ENCODE results near the gene MAU2.
"Not testable (repeated sequence)": the region's sequence is repeated elsewhere in the genome, so short reads cannot be mapped to it uniquely, and the experiment has no call there.

The MAU2 gene

GRCh38 chr19:19382118-19382517 lies 61.5 kb downstream of the MAU2 start:
- DNase-seq (ENCODE audit: low read depth): no peak

- DNase-seq (ENCODE audit: low read depth): no peak
Measured at GRCh38 chr19:19384486-19384885, 63.9 kb downstream of the MAU2 start.

- peak; percentile 96 for DNase-seq (ENCODE audit: low read depth)
Measured at GRCh38 chr19:19385131-19385895, 64.7 kb downstream of the MAU2 start.

DNA sequence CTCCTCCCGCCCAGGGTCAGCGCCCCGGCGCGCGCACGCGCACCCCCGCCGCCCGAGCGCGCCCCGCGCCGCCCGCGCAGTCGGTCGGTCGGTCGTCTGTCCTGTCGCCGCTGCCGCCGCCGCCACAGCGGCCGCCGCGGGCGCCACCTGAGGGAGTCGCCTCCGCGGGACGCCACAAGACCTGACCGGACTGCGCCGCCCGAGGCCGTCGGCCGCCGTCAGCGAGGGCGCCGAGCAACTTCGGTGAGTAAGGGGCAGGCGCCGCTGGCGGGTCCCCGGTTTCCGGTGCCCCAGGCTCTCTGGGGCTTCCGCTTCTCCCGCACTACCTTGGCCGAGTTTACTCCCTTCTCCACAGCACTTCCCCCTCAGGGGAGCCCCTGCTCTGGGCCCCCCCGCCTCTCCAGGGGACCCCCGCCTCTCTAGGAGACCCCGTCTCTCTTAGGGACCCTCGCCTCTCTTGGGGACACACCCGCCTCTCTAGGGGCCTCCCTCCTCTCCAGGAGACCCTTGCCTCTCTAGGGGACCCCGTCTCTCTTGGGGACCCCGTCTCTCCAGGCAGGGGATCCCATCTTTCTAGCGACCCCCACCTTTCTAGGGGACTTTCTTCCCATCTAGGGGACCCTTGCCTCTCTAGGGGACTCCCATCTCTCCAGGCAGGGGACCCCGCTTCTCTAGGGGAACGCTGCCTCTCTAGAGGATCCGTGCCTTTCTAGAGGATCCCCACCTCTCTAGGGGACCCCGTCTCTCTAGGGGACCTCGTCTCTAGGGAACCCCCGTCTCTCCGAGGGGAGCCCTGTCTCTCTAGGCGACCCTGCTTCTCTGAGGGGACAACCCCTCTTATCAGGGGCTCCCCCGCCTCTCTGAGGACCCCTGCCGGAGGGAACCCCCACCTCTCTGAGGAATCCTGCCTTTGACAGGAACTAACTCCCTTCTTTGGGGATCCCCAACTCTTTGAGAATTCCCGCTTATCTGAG lies 65.6 kb downstream of the MAU2 start:
- no peak for DNase-seq (ENCODE audit: low read depth)

- no peak for DNase-seq (ENCODE audit: low read depth)
Measured at GRCh38 chr19:19387108-19387507, 66.5 kb downstream of the MAU2 start.

DNA sequence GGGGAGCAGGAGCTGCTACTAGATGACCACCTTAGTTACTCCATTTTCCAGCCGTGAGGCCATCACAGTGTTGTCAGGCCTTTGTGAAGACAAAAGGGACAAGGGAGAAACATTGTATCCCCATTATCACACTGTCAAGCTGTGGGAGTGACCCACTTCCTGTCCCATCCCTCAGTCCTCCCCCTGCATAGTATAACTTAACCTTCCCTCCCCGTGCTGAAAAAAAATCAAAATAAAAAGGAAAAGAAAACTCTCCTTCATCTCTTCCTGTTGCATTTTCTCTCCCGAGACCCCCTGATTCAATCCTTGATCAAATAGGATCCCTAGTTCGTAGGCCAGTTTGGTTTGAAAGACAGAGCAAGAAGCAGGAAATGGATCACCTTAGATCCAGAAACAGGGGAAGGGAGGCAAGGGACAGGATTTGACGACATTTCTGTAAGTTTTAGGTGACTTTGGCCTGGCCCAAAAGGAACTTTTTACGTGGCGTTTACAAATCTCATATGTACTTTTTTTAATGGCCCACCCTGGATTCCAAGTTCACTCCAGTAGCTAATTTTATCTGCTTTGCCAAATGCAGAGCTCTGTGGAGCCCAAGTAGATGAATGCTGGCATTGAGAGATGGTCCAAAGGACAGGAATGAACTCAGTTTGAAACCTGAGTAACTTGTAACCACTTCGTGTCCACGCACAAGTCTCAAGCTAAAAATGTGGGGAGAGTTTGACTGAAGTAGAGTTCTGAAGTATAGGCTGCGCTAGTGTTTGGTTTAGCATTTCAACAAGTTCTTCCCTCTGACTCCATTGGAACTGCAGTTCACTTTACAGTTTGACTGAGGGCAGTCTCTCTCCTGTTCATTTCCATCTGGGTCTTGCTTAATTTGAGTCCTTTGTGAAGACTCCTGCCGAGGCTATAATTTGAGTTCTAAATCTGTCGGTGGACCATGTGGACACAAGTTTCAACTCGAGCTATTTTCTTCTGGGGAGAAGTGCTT lies 68.2 kb downstream of the MAU2 start:
- no peak for DNase-seq (ENCODE audit: low read depth)

GRCh38 chr19:19389683-19390082 lies 69.1 kb downstream of the MAU2 start:
- DNase-seq (ENCODE audit: low read depth): not testable (repeated sequence)

GRCh38 chr19:19394333-19394732 lies 73.7 kb downstream of the MAU2 start:
- DNase-seq (ENCODE audit: low read depth): not testable (repeated sequence)

GRCh38 chr19:19399733-19400433 lies 79.3 kb downstream of the MAU2 start:
- DNase-seq (ENCODE audit: low read depth): no peak

GRCh38 chr19:19402656-19403372 lies 82.2 kb downstream of the MAU2 start:
- DNase-seq (ENCODE audit: low read depth): no peak

- DNase-seq (ENCODE audit: low read depth): no peak
Measured at GRCh38 chr19:19403373-19403901, 82.8 kb downstream of the MAU2 start.

DNA sequence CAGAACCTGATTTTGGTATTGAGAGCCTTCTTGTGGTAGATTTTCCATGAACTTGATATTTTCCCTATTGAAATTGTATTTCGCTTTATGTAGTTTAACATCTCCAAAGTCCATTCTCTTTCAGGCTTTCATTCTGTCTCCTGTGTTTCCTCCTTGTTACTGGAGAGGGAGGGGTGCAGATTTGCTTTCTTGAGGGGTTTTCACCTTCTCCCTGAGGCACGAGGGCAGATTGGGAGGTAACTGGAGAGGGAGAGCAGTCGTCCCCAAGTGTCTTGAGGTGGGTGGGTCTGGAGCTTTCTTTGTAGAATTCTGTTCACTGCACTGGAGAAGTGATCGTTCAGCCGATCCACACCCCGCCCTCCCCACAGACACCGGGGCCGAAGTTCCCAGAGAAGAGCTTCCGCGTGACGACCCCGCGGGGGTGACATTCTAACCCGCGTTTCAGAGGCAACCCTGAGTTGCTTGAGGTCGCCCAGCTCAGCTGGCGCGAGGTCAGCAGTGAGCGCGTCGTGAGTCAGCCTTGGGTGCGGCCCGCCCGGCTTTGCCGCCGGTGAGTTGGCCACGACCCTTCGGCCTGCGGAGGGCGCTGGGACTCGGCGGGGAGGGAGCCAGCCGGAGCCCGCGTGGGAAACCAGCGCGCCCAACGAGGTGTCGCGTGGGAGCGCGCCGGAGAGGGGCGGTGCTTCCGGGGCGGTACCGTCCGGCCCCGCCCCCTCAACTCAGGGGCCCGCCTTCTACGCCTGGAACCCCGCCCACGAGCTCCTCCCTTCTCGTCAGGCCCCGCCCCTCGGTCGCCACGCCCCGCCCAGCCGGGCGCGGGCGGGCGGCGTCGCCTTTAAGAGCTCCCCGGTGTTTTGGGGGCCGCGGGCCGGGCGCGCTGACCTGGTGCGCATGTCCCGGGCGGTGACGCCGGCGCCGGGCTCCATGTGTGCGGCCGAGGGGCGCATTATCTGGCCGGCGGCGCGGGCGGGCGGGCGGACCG lies 84.5 kb downstream of the MAU2 start, which contains the start of gene GATAD2A:
GATAD2A (plus strand) TSS at position 797 of the 982 bp plus-strand sequence. CDS start 59,671 bp downstream, outside the sequence.
- DNase-seq (ENCODE audit: low read depth): peak; percentile 77

GRCh38 chr19:19405971-19406877 lies 85.6 kb downstream of the MAU2 start:
- DNase-seq (ENCODE audit: low read depth): no peak

GRCh38 chr19:19406878-19407632 lies 86.4 kb downstream of the MAU2 start:
- DNase-seq (ENCODE audit: low read depth): no peak

DNA sequence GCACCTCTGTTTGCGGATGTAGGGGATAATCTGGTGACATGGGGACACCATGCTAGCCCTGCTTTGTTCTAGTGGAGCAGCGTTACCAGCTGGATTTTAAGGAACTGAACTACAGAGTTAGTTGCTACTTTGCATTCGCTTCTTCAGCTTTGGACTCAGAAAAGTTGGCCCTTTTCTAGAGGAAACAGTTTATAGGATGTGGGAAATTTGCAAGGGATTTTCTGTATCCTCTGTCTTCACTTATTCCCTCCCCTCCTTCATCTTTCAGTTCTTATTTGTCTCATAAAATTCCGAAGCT lies 87.0 kb downstream of the MAU2 start:
- no peak for DNase-seq (ENCODE audit: low read depth)

All from HS-27A (cell line).